SIG-M5 treated with dmso at 0.1 percent for 504 hours (cell line): ENCODE data around the gene ZBTB22.
"Not testable (repeated sequence)": the region's sequence is repeated elsewhere in the genome, so short reads cannot be mapped to it uniquely, and the experiment has no call there.

Source experiments
- DNase-seq: peaks from one replicate; lab custom pipeline; 2025; ENCODE audit not compliant: unreplicated experiment; lab: John Stamatoyannopoulos, UW

ZBTB22 gene

GRCh38 chr6:33304216-33304615 lies 13.3 kb downstream of the ZBTB22 start:
- no peak for DNase-seq

DNA sequence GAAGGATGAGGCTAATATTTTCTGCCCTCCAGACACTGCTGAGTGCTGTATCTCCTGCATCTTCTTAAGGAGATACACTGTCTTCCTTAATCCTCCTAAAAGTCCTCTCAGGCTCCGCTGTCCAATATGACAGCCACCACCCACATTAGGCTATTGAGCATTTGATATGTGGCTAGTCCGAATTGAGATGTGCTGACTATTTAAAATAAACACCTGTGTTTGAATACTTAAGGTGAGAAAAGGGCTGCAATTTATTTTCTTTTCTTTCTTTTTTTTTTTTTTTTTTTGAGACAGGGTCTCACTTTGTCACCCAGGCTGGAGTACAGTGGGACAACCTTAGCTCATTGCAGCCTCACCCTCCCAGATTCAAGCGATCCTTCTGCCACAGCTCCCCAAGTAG lies 15.7 kb downstream of the ZBTB22 start:
- no peak for DNase-seq

DNA sequence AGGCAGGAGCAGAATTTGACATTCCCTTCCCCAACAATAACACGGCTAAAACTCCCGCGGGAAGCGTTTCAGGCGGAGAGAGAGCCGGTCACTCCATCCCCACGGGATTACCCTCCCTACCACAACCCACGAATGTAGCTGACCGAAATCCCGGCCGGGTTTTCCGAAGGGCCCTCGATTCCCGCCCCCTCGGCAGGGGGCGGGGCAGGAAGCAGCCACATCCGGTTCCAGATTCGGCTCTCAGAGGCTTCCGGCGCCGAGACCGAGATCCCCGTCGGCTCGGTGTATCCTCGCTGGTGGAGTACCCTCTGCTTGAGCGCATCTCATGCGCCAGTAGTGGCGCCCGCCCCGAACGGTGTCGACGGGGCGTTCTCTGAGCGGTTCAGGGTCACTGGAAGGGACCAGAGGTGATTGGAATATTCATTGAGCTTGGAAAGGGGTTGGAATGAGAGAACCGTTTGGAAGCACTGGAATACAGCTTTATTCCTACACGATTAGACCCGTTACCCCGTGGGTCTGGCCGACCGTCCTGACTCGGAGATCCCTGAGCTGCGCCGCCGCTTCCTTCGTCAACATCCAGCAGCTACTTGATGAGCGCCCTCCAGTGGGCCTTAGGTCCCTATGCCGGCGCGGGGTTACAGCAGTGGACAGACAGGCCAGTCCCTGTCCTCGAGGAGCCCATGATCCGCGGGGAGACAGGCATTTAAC lies 18.2 kb downstream of the ZBTB22 start:
- peak; percentile 82 for DNase-seq

GRCh38 chr6:33298773-33299236 lies 18.7 kb downstream of the ZBTB22 start, which contains the start of gene RGL2:
Gene RGL2 (minus strand): TSS chr6:33298942. CDS start chr6:33298610, 332 bp downstream.
- peak; percentile 74 for DNase-seq

DNA sequence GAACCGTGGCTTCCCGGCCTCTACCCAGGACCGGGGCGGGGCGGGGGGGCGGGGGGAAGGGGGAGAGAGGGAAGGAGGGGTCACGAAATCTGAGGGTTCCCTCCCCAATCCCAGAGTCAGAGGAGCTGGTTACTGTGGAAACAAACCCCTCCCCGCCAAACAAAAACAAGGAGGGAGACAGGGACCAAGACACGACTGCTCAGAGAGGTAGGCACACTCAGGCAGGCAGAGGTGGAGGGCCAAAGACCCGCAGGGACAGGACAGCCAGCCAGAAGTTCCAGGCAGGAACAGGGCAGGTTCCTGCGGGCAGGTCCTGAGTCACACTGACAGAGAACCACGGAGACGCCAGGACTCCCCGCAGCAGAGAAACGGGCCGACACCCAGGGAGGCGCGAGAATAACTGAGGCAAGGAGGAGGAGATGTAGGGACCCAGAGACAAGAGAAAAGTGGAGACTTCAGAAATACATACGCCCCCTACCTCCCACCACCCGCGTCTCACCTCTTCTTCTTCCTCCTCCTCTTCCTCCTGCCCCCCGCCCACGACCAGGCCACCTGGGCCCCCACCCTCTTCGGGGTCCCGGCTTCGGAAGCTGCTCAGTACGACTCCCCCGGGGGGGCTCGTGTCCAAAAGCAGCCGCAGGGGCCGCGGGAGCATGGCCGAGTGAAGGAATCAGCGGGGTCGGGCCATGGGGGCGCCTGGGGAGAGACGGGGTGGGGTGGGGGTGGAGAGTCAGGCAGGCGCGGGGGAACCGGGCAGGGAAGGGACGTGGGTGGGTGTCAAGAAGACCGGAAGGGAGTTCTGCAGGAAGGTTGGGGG lies 19.4 kb downstream of the ZBTB22 start:
- peak; percentile 74 for DNase-seq

- peak; percentile 49 for DNase-seq
Observed at GRCh38 chr6:33297406-33297955, 20.1 kb downstream of the ZBTB22 start.

DNA sequence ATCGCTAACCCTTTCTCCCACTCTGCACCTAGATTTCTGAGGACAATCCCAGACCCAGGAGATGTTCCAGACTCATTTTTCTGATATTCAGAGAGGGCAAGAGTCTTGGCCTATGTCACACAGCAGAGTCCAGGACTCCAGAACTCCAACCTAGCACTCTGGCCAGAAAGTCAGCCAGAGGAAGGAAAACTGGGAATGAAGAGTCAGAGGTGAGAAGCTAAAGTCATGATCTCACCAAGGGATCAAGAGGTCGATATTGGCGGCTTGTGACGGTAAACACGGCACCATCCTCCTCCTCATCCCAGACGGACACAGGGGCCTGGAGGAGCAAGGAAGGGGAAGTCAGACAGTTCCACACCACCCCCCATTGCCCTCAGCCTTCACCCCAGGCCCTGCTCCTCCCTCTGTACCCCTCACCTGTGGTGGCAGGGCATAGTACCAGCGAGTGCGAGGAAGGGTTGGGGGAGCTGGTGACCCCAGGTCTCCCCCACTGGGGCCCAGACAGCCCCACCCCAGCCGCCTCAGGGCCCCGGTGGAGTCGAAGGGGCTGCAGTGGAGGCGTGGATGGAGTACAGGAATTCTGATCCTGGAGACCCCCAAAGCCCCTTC lies 20.6 kb downstream of the ZBTB22 start:
- DNase-seq = no peak

GRCh38 chr6:33295621-33296369 lies 21.7 kb downstream of the ZBTB22 start:
- no peak for DNase-seq

DNA sequence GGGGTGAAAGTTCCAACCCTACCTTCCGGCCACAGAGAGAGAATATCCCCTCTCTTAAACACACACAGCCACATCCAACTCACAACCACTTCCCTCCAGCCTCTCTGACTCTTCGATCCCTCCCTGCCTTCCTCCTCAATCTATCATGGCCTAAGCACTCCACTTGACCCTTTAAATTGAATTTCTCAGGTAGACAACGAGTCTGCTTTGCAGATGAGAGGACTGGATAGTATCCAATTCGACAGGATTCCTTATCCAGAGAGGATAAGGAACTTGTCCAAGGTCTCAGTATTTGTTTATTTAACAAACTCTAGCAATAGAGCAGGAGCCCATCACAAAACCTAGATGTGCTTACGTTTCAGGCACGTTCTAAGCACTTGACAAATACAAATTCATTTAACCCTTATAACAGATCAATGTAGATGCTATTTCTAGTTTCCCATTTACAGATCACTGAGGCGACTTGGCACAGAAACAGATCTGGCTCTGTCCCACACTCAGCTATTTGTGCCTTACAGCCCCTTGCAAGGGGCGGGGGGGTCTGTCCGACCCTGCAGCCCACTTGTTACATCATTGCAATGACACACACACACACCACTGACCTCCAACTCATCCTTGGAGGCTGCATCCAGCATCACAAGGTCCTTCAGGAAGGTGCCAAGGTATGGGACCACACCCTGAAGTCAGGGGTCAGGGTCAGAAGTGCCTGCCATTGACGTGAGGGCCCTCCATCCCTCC lies 23.3 kb downstream of the ZBTB22 start:
- no peak for DNase-seq

DNA sequence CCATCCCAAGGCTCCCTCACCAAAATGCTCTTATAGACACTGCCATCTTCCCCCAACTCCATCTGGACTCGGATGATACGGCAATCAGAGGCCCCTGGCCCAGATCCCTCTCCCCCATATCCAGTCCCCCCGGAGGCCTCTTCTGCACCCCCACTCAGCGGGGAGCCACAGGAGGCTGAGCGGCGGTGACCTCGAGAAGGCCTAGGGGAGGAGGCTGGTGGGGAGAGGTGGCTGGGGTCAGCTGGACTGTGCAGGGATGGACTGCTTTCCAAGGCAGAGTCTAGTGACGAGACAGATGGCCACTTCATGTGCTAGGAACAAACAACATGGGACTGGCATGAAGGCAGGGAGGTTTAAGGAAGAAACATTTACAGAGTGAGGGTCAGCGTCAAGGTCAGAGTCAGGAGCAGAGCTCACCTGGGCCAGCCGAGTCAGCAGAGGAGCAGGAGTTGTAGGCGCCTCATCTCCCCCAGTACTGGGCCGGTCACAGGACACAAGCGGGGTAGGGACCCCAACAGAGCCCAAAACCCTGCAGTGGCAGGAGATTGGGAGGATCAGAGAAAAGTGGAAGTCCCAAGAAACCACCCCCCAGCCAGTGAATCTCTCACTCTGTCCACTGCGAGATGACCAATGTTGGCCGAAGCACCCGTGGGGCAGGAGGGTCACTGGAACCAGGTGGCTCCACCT lies 24.4 kb downstream of the ZBTB22 start:
- DNase-seq = no peak

- DNase-seq = no peak
Observed at GRCh38 chr6:33290459-33290858, 27.1 kb downstream of the ZBTB22 start.

DNA sequence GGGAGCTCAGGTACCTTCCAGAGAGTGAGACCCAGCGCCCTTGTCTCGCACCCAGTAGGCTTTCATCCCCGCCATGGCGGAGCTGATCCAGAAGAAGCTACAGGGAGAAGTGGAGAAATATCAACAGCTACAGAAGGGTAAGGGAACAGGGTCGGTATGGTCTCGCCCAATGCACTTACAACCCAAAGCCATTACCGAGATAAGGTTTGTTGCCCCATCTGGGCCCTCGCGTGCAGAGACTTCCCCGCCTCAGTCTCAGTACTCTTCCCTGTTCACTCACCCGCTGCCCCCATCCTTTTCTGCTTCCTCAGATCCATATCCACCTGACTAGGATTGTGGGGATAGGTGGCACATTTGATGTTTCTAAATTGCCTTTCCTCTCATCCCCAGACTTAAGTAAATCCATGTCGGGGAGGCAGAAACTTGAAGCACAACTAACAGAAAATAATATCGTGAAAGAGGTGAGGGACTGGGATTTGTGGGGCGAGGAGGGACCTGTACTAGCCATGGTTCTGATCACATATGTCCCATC lies 27.7 kb downstream of the ZBTB22 start:
- DNase-seq = no peak

DNA sequence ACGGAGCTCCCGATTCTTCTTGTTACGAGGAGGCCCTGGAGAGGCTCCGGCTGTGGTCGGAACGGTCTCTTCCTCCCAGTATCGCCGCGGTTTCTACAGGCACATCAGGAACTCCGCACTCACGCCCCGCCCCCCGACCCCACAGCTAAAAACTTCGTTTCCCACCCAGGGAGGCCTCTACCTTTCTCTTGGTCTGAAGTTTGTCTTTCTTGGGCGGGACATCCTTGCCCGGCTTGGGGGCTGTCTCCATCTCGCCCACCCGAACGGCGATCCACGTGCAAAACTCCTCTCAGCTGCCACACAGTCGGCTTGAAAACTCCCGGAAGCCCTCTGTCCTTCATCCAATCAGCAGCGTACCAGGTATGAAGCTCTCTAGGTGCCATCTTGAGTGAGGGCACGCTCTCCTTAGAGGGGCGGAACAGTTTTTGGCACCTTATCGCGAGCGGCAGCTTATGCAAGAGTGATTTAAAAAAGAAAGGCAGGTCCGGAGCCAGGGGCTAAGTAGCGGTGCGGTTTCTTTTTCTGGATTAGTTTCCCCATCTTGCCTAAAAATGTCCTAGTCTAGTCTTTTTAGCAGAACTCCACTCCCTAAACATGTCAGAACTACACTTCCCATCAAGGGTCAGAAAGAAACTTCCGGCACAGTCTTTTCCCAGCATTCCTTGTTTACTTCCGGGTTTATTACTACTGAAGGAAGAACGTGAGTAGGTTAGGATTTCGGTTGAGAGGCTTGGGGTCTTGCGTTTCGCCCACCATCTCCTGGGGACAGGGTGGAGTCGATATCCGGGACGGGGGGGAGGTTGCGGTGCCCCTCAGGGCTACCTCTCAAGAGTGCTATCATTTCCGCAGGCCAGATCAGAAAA lies 28.4 kb downstream of the ZBTB22 start, which contains the start of the genes PFDN6 and WDR46:
Gene PFDN6, plus strand, starts transcription at position 681 of the 863 bp plus-strand sequence. CDS start 256 bp downstream, outside the sequence.
Gene WDR46, minus strand, starts transcription at position 319 of the 863 bp plus-strand sequence. Its CDS starts 69 bp downstream, at position 250.
- peak; percentile 97 for DNase-seq

DNA sequence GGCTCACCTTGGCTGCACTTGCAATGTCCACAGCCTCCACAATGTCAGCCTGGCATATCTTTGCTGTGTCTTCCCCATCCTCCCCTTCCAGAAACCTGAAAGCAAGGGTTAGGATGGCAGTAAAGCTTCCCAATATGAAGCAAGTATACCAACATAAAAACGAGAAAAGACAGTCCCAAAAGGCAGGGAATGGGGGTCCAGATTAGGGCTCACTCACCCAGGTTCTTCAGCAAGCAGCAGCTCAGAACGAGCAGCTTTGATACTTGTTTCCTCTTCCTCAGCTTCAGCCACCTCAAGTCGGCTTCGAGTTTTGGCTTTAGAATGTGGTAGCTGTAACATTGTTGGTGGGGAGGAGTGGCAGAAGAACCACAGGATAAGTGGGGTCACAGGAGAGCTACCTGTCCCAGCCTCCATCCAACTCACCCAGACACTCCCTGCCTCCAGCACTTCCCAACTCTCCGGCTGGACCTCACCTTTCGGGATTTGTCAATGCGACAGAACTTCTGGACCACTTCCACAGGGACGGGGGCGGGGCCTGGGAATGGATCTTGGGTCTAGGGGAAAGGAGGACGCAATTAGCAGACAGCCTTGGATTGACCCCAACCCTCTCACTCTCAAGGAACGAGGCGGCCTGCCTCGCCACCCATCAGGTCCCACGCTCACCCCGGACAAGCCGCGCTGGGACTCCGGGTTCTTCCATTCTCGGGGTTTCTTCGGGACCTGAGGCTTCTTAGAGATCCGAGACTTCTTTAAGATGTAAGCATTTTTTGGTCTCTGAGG lies 29.2 kb downstream of the ZBTB22 start:
- DNase-seq = peak; percentile 11

- no peak for DNase-seq
Observed at GRCh38 chr6:33286946-33287914, 30.3 kb downstream of the ZBTB22 start.

DNA sequence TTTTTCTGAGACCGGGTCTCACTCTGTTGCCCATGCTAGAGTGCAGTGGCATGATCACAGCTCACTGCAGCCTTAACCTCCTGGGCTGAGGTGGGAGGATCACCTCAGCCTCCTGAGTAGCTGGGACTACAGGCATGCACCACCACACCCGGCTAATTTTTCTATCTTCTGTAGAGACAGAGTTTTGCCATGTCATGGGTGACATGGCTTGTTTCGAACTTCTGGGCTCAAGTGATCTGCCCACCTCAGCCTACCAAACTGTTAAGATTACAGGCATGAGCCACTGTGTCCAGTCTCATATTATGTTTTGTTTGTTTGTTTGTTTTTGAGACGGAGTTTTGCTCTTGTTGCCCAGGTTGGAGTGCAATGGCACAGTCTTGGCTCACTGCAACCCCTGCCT lies 32.3 kb downstream of the ZBTB22 start:
- DNase-seq = not testable (repeated sequence)
